K562 (cell line): ENCODE results near the gene C5AR2. TPM values are rescaled to one million over a fixed set of nuclear protein-coding genes. Genes with fewer than 3 reads are reported as not detected.
A peak's percentile ranks its signal among the peaks of the same experiment; 100 is the strongest.

ENCODE experiments used
- ATAC-seq: fragments of 200-7000 bp; cut with Tn5 transposase; 3 replicates; pipeline ENCODE4 v1.9.1; 2020; ENCODE audit warnings: moderate library complexity
- BruUV-seq: library from RNA; stranded (reverse); fragments of 400-500 nt; replicated peaks from 2 replicates; lab custom pipeline; 2021; lab: Mats Ljungman, UMichigan
- CTCF ChIA-PET: fragments of 300-600 bp; formaldehyde crosslinking; extraction: SDS; loops from one replicate; lab custom pipeline; 2021; ENCODE audit warnings: low intra/inter-chr PET ratio; lab: Yijun Ruan, JAX
- POLR2A ChIA-PET: fragments of 300-600, 350-650 bp; sonication (Branson Sonifier 250); formaldehyde crosslinking; extraction: SDS; loops from one replicate; lab custom pipeline; 2021; ENCODE audit warnings: antibody characterized with exemption, inconsistent platforms; lab: Yijun Ruan, JAX
- DNase-seq, 4 experiments: peaks; one replicate each; pipeline versions ENCODE4 v3.0.0 to v3.0.0-alpha.2; 2011 to 2018; ENCODE audit warnings: low spot score in 3 of 4, mixed read lengths in 3 of 4; ENCODE audit errors: extremely low read depth in 1 of 4
- FAIRE-seq: peaks from 2 replicates; lab custom pipeline; 2011; peaks lifted over from hg19 to GRCh38; lab: Jason Lieb, UNC
- H2AFZ ChIP-seq: 2 replicates; pipeline ENCODE4 v1.6.0; 2011; ENCODE audit warnings: low read depth, low read length, control low read depth, inconsistent platforms
- H3K27ac ChIP-seq: fragments of 200-600 bp; 3 replicates; pipeline ENCODE4 v1.8.0; 2011; ENCODE audit warnings: low read depth, mild to moderate bottlenecking, control low read depth, inconsistent platforms, low read length, moderate library complexity, mixed read lengths; ENCODE audit errors: extremely low read depth
- H3K27me3 ChIP-seq, 2 experiments: fragments of 300-600 bp in 1 of 2; 2 replicates in 1 of 2; 3 replicates in 1 of 2; pipeline versions ENCODE4 v1.6.0 to v1.8.0; 2011; ENCODE audit warnings: inconsistent platforms in 2 of 2, low read length in 2 of 2, mild to moderate bottlenecking in 1 of 2, mixed read lengths in 1 of 2, moderate library complexity in 1 of 2; ENCODE audit not compliant: control insufficient read depth in 2 of 2, insufficient read depth in 2 of 2
- H3K36me3 ChIP-seq: fragments of 300-600 bp; 3 replicates; pipeline ENCODE4 v1.8.0; 2011; ENCODE audit warnings: mild to moderate bottlenecking, low read length, inconsistent platforms; ENCODE audit not compliant: control insufficient read depth, insufficient read depth
- H3K4me1 ChIP-seq, 2 experiments: fragments of 200-600 bp in 1 of 2; replicated peaks in 1 of 2; 2 replicates in 1 of 2; 3 replicates in 1 of 2; pipeline versions ENCODE4 v1.5.1 to v1.8.0; 2011; ENCODE audit warnings: inconsistent platforms in 2 of 2, low read length in 2 of 2, mild to moderate bottlenecking in 1 of 2, mixed read lengths in 1 of 2, moderate library complexity in 1 of 2; ENCODE audit not compliant: control insufficient read depth in 2 of 2, insufficient read depth in 2 of 2
- H3K4me2 ChIP-seq: 2 replicates; pipeline ENCODE4 v1.6.1; 2011; ENCODE audit warnings: low read length, control low read depth, inconsistent platforms, mixed read lengths; ENCODE audit not compliant: insufficient read depth
- H3K4me3 ChIP-seq: fragments of 200-600 bp; sonication (generic), shearing (Covaris generic); 2 replicates; pipeline ENCODE4 v1.5.1; 2016; ENCODE audit warnings: control low read depth, inconsistent platforms
- H3K79me2 ChIP-seq: fragments of 200-600 bp; 3 replicates; pipeline ENCODE4 v1.8.0; 2011; ENCODE audit warnings: low read length, inconsistent platforms; ENCODE audit not compliant: control insufficient read depth, insufficient read depth
- H3K9ac ChIP-seq, 2 experiments: 2 replicates each; pipeline versions ENCODE4 v1.6.0 to v1.6.1; 2011; ENCODE audit warnings: low read depth in 2 of 2, low read length in 2 of 2, control low read depth in 1 of 2, inconsistent platforms in 1 of 2, mild to moderate bottlenecking in 1 of 2, mixed read lengths in 1 of 2; ENCODE audit not compliant: insufficient read depth in 1 of 2
- H3K9me1 ChIP-seq: one replicate; pipeline ENCODE4 v1.6.0; 2011; ENCODE audit warnings: inconsistent platforms, mild to moderate bottlenecking, low read length, moderate library complexity; ENCODE audit not compliant: control insufficient read depth, insufficient read depth
- H3K9me3 ChIP-seq: replicated peaks from 2 replicates; pipeline ENCODE4 v1.5.1; 2011; ENCODE audit warnings: low read depth, low read length, inconsistent platforms; ENCODE audit not compliant: control insufficient read depth, insufficient read depth
- H4K20me1 ChIP-seq: replicated peaks from 2 replicates; pipeline ENCODE4 v1.6.1; 2011; ENCODE audit warnings: low read length, inconsistent platforms, mixed read lengths; ENCODE audit not compliant: control insufficient read depth, insufficient read depth
- BACH1 ChIP-seq: fragments of 200-800 bp; sonication (Bioruptor generic); IDR thresholded peaks from 2 replicates; pipeline ENCODE4 v1.6.1; 2016; ENCODE audit warnings: missing genetic modification characterization, missing compliant biosample characterization
- DPF2 ChIP-seq: fragments of 450-650 bp; IDR thresholded peaks from 2 replicates; pipeline ENCODE4 v1.6.1; 2016
- MCM3 ChIP-seq: fragments of 450-650 bp; IDR thresholded peaks from 2 replicates; pipeline ENCODE4 v1.6.1; 2016
- MEIS2 ChIP-seq: fragments of 450-650 bp; IDR thresholded peaks from 2 replicates; pipeline ENCODE4 v1.6.1; 2014; ENCODE audit warnings: mild to moderate bottlenecking; ENCODE audit not compliant: partially characterized antibody
- NCOA6 ChIP-seq: fragments of 450-650 bp; IDR thresholded peaks from 2 replicates; pipeline ENCODE4 v1.6.1; 2017; ENCODE audit warnings: mild to moderate bottlenecking
- PHB ChIP-seq: fragments of 250-450 bp; sonication (Bioruptor Pico); IDR thresholded peaks from 2 replicates; pipeline ENCODE4 v1.5.0; 2021
- POLR2G ChIP-seq: fragments of 200-400 bp; formaldehyde crosslinking; IDR thresholded peaks from 2 replicates; pipeline ENCODE4 v1.6.1; 2017; ENCODE audit warnings: low read depth, mild to moderate bottlenecking, antibody characterized with exemption, low read length, moderate library complexity
- RBFOX2 ChIP-seq: fragments of 200-400 bp; formaldehyde crosslinking; IDR thresholded peaks from 2 replicates; pipeline ENCODE4 v1.6.1; 2017; ENCODE audit warnings: low read depth, mild to moderate bottlenecking, low read length, moderate library complexity
- SMAD3 ChIP-seq: fragments of 450-650 bp; formaldehyde crosslinking; conservative IDR thresholded peaks from 2 replicates; pipeline ENCODE4 v1.4.0; 2020; ENCODE audit warnings: mild to moderate bottlenecking
- SPI1 ChIP-seq: IDR thresholded peaks from 2 replicates; pipeline ENCODE4 v1.6.1; 2011; ENCODE audit warnings: low read depth, low read length, control low read depth, borderline replicate concordance
- TCF3 ChIP-seq: sonication (generic); formaldehyde crosslinking; IDR thresholded peaks from 2 replicates; pipeline ENCODE4 v1.4.0; 2020; ENCODE audit warnings: mild to moderate bottlenecking, missing genetic modification reagents
- YY1 ChIP-seq, 3 experiments: IDR thresholded peaks; 2 replicates each; pipeline ENCODE4 v1.6.1; 2011; ENCODE audit warnings: low read length in 2 of 3, mild to moderate bottlenecking in 2 of 3, moderate library complexity in 2 of 3, borderline replicate concordance in 1 of 3, control low read depth in 1 of 3, low read depth in 1 of 3; ENCODE audit not compliant: insufficient read depth in 3 of 3, insufficient replicate concordance in 2 of 3, control insufficient read depth in 1 of 3, insufficient read length in 1 of 3; ENCODE audit errors: extremely low read depth in 1 of 3
- ZKSCAN8 ChIP-seq: fragments of 200-800 bp; sonication (Bioruptor generic); IDR thresholded peaks from 2 replicates; pipeline ENCODE4 v1.6.1; 2016; ENCODE audit warnings: missing genetic modification characterization, missing compliant biosample characterization
- ZNF274 ChIP-seq: IDR thresholded peaks from 2 replicates; pipeline ENCODE4 v1.6.1; 2011; ENCODE audit warnings: low read depth, mild to moderate bottlenecking, low read length, moderate library complexity, borderline replicate concordance
- WGBS: fragments of 100-300 bp; shearing (Covaris generic); methylation state at CpG from one replicate; pipeline ENCODE4 v1.1.6; 2016; ENCODE audit warnings: low coverage, mixed read lengths; ENCODE audit not compliant: insufficient coverage; ENCODE audit errors: missing lambda C conversion rate; 5-methylcytosine and 5-hydroxymethylcytosine counted together
- in situ Hi-C: fragments of 300-500 bp; cut with MboI; formaldehyde crosslinking; loops from 4 replicates; pipeline ENCODE4 v1.15.0; 2018; ENCODE audit warnings: inconsistent platforms, mixed read lengths
- intact Hi-C: fragments of 100-400 bp; cut with micrococcal nuclease; formaldehyde crosslinking; loops from 2 replicates; pipeline ENCODE4 v1.14.2; 2022
- polyA plus RNA-seq, 8 experiments: library from polyadenylated mRNA; depleted of rRNA in 4 of 8; stranded (reverse) in 5 of 8; unstranded in 3 of 8; fragments of >200 nt; fragmentation: Nextera tagmentation in 2 of 8; fragmentation: Illumina TruSeq in 1 of 8; extraction: Ambion mirVana in 2 of 8; extraction: Trizol in 1 of 8; gene quantifications; 2 replicates each; pipeline versions ENCODE4 v1.2.1 to v1.2.3, GENCODE V29; 2011 to 2014; ENCODE audit warnings: inconsistent platforms in 1 of 8, missing spikeins in 1 of 8
- total RNA-seq, 7 experiments: library from RNA; depleted of rRNA in 6 of 7; stranded (reverse); fragments of >200 nt in 6 of 7; fragmentation: Illumina TruSeq in 2 of 7; extraction: Trizol in 2 of 7; gene quantifications; 2 replicates each; pipeline versions ENCODE4 v1.2.1 to v1.2.3, GENCODE V29; 2011 to 2021; ENCODE audit warnings: low replicate concordance in 1 of 7
- TF ChIP-seq, protein P1 (sequence below): fragments of 250-450 bp; sonication (Bioruptor Pico); IDR thresholded peaks from 2 replicates; pipeline ENCODE4 v1.5.1; 2021; ENCODE audit warnings: mild to moderate bottlenecking

The C5AR2 gene
- total and polyA plus RNA-seq, 9 of the 15 experiments (the other 6 are each of a cell fraction or from before 2014, with no cell fraction given) = 0.01 to 1.1 (median 0.13) TPM

DNA sequence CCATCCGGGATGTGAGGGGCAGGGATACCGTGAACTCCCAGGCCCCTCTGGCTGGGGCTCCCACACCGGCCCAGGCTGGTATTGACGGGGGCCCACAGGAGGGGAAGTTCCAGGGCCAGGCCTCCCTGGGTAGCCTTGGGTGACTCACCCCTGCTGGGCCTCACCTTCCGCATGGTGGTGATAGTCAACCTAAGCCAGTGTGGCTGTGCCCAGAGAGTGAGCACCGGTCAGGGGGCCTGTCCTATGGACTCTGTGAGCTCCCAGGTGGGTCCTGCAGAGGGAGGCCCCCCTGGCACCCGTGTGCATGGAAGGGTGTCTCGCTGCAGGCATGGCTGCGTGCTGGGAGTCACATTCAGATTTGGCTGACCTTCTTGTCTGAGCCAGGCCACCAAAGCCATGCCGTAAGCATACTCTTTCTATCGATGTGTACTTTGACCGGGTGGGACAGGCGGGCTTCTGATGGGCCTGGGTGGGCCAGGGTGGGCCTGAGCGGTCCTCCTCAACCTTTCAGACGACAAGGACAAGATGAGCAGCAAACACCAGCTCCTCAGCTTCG is 44.7 kb downstream of the C5AR2 start:
- DNase-seq (no peak), ATAC-seq (no peak), FAIRE-seq (no peak)
- Histone ChIP-seq H3K4me3 (no peak overlapping the region), H3K4me1 (peaks cover 0 to 26% of the 10 kb centered on the region in 2 experiments; a peak in 2 of 5 replicates), H3K79me2 (no peaks in the 10 kb centered on the region), H3K9me3 (no peaks in the 10 kb centered on the region), H3K9ac (peak overlapping the region in 1 of 2 experiments; percentile 76; a peak in 2 of 4 replicates), H3K27ac (no peak overlapping the region), H3K9me1 (peaks cover 3% of the 10 kb centered on the region), H4K20me1 (no peaks in the 10 kb centered on the region), H3K36me3 (peaks cover 97% of the 10 kb centered on the region; the same call in 2 of the 3 replicates), H3K27me3 (no peaks in the 10 kb centered on the region), H2AFZ (no peak overlapping the region), H3K4me2 (no peak overlapping the region)
- TF ChIP-seq MCM3 (no peak), ZNF274 (no peak), RBFOX2 (0 out of 2 replicates have a peak, but pooled peaks have one; percentile 31)
- in situ Hi-C loops = no loop called here
- BruUV-seq = no TSS peak
- POLR2A ChIA-PET = no interaction called here
- CTCF ChIA-PET = no interaction called here
- intact Hi-C loops = no loop called here
- 97% methylated on average over 16 of the region's 16 CpGs for WGBS

DNA sequence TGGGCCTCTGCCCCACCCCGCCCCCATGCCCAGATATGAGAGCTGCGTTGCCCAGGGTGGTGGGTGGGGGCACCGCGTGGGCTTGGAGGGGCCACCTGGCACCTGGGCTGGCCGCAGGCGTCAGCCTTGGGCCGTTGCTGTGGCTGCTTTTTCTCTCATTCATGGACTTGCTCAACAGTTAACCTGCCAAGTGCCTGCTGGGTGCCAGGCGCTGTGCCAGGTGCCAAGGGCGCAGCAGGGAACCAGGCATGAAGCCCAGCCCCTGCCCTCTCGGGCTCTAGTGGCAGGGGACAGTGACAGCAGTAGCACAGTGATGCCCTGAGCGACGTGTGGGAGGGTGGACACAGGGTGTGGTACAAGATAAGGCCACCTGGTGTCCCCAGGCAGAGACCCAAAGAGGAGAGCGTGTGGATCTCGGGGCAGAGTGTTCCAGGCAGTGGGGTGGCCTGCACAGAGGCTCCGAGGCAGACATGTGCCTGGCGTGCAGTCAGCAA is 45.3 kb downstream of the C5AR2 start:
- CTCF ChIA-PET = no interaction called here
- in situ Hi-C loops = no loop called here
- intact Hi-C loops = no loop called here
- TF ChIP-seq BACH1 (tag) = no peak
- no peak for TF ChIP-seq DPF2
- TF ChIP-seq SMAD3 = no peak
- no peak for TF ChIP-seq ZKSCAN8 (CRISPR knock-in tag)
- no peak for TF ChIP-seq NCOA6
- no peak for TF ChIP-seq YY1 (IDR thresholded peaks at IDR 0.05; ENCODE audit: borderline replicate concordance in 1 of 3, control insufficient read depth in 1 of 3, extremely low read depth in 1 of 3, insufficient read depth in 3 of 3, insufficient read length in 1 of 3, insufficient replicate concordance in 2 of 3, low read depth in 1 of 3, low read length in 2 of 3)
- TF ChIP-seq, protein P1, sequence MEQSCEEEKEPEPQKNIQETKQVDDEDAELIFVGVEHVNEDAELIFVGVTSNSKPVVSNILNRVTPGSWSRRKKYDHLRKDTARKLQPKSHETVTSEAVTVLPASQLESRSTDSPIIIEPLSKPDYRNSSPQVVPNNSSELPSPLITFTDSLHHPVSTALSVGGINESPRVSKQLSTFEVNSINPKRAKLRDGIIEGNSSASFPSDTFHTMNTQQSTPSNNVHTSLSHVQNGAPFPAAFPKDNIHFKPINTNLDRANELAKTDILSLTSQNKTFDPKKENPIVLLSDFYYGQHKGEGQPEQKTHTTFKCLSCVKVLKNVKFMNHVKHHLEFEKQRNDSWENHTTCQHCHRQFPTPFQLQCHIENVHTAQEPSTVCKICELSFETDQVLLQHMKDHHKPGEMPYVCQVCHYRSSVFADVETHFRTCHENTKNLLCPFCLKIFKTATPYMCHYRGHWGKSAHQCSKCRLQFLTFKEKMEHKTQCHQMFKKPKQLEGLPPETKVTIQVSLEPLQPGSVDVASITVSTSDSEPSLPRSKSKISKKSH (CRISPR knock-in tag) = no peak
- peak; percentile 7; the same call in 1 of the 2 replicates for TF ChIP-seq TCF3
- no peak for TF ChIP-seq PHB (CRISPR knock-in tag)
- TF ChIP-seq POLR2G = peak; percentile 23; the same call in 1 of the 2 replicates
- no peak for TF ChIP-seq MEIS2
- no peak for TF ChIP-seq SPI1

More for the DNA sequence above, 45.3 kb downstream of the C5AR2 start:
- H3K79me2 ChIP-seq = no peaks in the 10 kb centered on the region
- FAIRE-seq (no peak), ATAC-seq (peak; percentile 72), DNase-seq (peak in 3 of 4 experiments; percentile 25 to 57 (median 29))
- H3K9ac ChIP-seq = peak overlapping the region in 1 of 2 experiments; percentile 76; a peak in 2 of 4 replicates
- peaks cover 5% of the 10 kb centered on the region; the same call in 1 of the 2 replicates for H4K20me1 ChIP-seq
- WGBS = 79% methylated on average over 15 of the region's 16 CpGs
- peaks cover 3% of the 10 kb centered on the region for H3K9me1 ChIP-seq
- no peak overlapping the region for H3K4me2 ChIP-seq
- peaks cover 0 to 32% of the 10 kb centered on the region in 2 experiments; a peak in 2 of 5 replicates for H3K4me1 ChIP-seq
- H3K27me3 ChIP-seq = no peaks in the 10 kb centered on the region
- no peak overlapping the region for H2AFZ ChIP-seq
- no peak overlapping the region for H3K27ac ChIP-seq
- peaks cover 97% of the 10 kb centered on the region; the same call in 2 of the 3 replicates for H3K36me3 ChIP-seq
- no TSS peak for BruUV-seq
- POLR2A ChIA-PET = no interaction called here
- H3K9me3 ChIP-seq = no peaks in the 10 kb centered on the region
- no peak overlapping the region for H3K4me3 ChIP-seq
